ENCODE results near the gene SELENOV.

Gene SELENOV

GRCh38 chr19:39496063-39496462 lies 18.9 kb upstream of the SELENOV start:
- DNase-seq, result no peak

GRCh38 chr19:39497701-39497995 lies 17.3 kb upstream of the SELENOV start:
- no peak for DNase-seq

GRCh38 chr19:39497996-39498797 lies 16.7 kb upstream of the SELENOV start:
- peak; percentile 67 for DNase-seq

- DNase-seq, result no peak
Observed at GRCh38 chr19:39498798-39499642, 15.9 kb upstream of the SELENOV start, which contains the start of gene DLL3. TSS of gene DLL3 (plus strand) at chr19:39498947. CDS start at chr19:39498975, 28 bp downstream.

GRCh38 chr19:39499932-39500331 lies 15.0 kb upstream of the SELENOV start:
- DNase-seq, result no peak

GRCh38 chr19:39500543-39500942 lies 14.4 kb upstream of the SELENOV start:
- DNase-seq, result no peak

- no peak for DNase-seq
Observed at GRCh38 chr19:39501340-39501739, 13.6 kb upstream of the SELENOV start.

GRCh38 chr19:39502640-39503417 lies 12.1 kb upstream of the SELENOV start:
- DNase-seq, result peak; percentile 93

- DNase-seq, result no peak
Observed at GRCh38 chr19:39506598-39506943, 8.4 kb upstream of the SELENOV start.

- peak; percentile 82 for DNase-seq
Observed at GRCh38 chr19:39506944-39507714, 7.8 kb upstream of the SELENOV start.

GRCh38 chr19:39507715-39508364 lies 7.1 kb upstream of the SELENOV start:
- DNase-seq, result no peak

GRCh38 chr19:39508629-39509028 lies 6.3 kb upstream of the SELENOV start:
- DNase-seq, result no peak

- no peak for DNase-seq
Observed at GRCh38 chr19:39509233-39509632, 5.7 kb upstream of the SELENOV start.

GRCh38 chr19:39512988-39513387 lies 2.0 kb upstream of the SELENOV start:
- DNase-seq, result no peak

GRCh38 chr19:39515551-39516191 lies 732 bp downstream of the SELENOV start:
- DNase-seq, result no peak

- no peak for DNase-seq
Observed at GRCh38 chr19:39516270-39516669, 1.3 kb downstream of the SELENOV start.

GRCh38 chr19:39517432-39517831 lies 2.5 kb downstream of the SELENOV start:
- no peak for DNase-seq

- no peak for DNase-seq
Observed at GRCh38 chr19:39518458-39518857, 3.5 kb downstream of the SELENOV start.

- DNase-seq, result no peak
Observed at GRCh38 chr19:39518975-39519374, 4.0 kb downstream of the SELENOV start.

GRCh38 chr19:39520541-39521484 lies 5.9 kb downstream of the SELENOV start:
- DNase-seq, result peak; percentile 38
